DND-41 (cell line): ENCODE data around the gene PPP1R16B.

ENCODE experiments used
- EZH2 ChIP-seq: IDR thresholded peaks from 3 replicates; pipeline ENCODE4 v1.6.1; 2012; ENCODE audit warnings: borderline replicate concordance, low read depth, mild to moderate bottlenecking, moderate library complexity, low read length, inconsistent platforms; ENCODE audit not compliant: severe bottlenecking
- TF ChIP-seq, protein P1 (sequence below): IDR thresholded peaks from 2 replicates; pipeline ENCODE4 v1.5.1; 2012; ENCODE audit warnings: borderline replicate concordance, low read length, moderate library complexity, mild to moderate bottlenecking; ENCODE audit not compliant: poor library complexity, severe bottlenecking; ENCODE audit errors: extremely low read depth

DNA sequence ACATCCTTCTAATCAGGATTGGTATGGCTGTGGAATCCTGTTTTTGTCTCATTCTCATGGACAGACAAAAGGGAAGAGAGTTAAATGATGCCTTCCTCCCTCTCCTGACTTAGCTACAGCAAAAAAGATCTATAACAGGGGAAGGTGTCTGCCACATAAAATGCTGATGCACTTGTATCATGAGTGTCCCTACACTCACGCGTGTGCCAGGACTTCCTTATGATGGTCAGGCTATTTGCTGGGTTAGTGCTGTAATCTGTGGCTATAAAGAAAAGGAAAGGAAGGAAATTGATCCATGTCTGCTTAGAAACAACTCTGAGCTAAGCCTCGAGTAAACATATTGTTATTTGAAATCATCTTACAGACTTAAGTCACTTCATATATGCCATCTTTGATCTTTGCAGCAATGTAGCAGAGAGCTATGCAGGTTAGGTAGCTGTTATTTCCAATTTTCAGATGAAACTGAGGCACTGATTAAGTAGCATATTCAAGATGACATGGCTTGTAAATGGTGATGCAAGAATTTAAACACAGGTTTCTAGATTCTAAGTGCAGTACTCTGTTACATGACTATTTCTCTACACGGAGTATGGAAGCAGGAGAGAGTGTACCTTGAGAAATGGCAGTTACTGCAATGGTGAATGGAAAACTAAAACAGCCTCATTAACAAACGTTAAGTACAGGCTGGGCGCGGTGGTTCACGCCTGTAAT lies 148.3 kb downstream of the PPP1R16B start:
- TF ChIP-seq EZH2: no peak
- TF ChIP-seq, protein P1, sequence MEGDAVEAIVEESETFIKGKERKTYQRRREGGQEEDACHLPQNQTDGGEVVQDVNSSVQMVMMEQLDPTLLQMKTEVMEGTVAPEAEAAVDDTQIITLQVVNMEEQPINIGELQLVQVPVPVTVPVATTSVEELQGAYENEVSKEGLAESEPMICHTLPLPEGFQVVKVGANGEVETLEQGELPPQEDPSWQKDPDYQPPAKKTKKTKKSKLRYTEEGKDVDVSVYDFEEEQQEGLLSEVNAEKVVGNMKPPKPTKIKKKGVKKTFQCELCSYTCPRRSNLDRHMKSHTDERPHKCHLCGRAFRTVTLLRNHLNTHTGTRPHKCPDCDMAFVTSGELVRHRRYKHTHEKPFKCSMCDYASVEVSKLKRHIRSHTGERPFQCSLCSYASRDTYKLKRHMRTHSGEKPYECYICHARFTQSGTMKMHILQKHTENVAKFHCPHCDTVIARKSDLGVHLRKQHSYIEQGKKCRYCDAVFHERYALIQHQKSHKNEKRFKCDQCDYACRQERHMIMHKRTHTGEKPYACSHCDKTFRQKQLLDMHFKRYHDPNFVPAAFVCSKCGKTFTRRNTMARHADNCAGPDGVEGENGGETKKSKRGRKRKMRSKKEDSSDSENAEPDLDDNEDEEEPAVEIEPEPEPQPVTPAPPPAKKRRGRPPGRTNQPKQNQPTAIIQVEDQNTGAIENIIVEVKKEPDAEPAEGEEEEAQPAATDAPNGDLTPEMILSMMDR: no peak
